Esophagus squamous epithelium (tissue), 4 donors: ENCODE data around the gene TRAPPC10.

ENCODE experiments used
- CTCF ChIP-seq, 6 experiments: fragments of 450-650 bp in 4 of 6; fragments of 200-600 bp in 2 of 6; sonication (generic) in 2 of 6; IDR thresholded peaks; one replicate each; pipeline ENCODE4 v1.5.1; 2016 to 2019; ENCODE audit warnings: antibody characterized with exemption in 6 of 6, mild to moderate bottlenecking in 4 of 6, moderate library complexity in 4 of 6
- POLR2A ChIP-seq, 4 donors: fragments of 450-650 bp; IDR thresholded peaks; one replicate each; pipeline ENCODE4 v1.6.1; 2017; ENCODE audit warnings: antibody characterized with exemption in 4 of 4, mild to moderate bottlenecking in 4 of 4, moderate library complexity in 3 of 4

- TF ChIP-seq POLR2A (IDR thresholded peaks at IDR 0.05) = no peak
- no peak for TF ChIP-seq CTCF (IDR thresholded peaks at IDR 0.05)
Measured at GRCh38 chr21:44027607-44028286, 15.6 kb downstream of the TRAPPC10 start.
